HG03139 (cell line): ENCODE data around the gene DIO3.

Experiments used
- ATAC-seq: cut with Tn5 transposase; IDR thresholded peaks from one replicate; pipeline ENCODE4 v1.9.1; 2021; ENCODE audit not compliant: unreplicated experiment

The DIO3 gene

DNA sequence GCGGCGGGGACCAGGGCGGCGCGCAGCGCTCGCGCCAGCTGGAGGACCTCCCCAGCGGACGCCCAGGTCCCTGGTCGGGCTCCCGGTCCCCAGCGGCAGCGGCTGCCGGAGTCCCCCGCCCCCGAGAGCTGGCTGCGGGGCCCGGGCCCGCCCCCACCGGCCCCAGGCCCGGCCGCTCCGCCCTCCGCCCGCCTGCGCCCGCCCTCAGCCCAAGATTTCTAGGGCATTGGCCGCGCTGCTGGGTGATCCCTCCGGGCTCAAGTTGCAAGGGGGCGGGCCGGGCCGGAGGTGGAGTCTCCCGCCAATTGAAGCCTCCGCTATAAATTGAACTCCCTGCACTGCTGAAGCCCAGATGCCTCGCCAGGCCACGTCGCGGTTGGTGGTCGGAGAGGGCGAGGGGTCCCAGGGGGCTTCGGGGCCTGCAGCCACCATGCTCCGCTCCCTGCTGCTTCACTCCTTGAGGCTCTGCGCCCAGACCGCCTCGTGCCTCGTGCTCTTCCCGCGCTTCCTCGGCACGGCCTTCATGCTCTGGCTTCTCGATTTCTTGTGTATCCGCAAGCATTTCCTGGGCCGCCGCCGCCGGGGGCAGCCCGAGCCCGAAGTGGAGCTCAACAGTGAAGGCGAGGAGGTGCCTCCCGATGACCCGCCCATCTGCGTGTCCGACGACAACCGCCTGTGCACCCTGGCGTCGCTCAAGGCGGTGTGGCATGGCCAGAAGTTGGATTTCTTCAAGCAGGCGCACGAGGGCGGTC, at the start of gene DIO3:
Gene DIO3 (plus strand): TSS at position 351 of the 752 bp plus-strand sequence.
- no peak for ATAC-seq

DNA sequence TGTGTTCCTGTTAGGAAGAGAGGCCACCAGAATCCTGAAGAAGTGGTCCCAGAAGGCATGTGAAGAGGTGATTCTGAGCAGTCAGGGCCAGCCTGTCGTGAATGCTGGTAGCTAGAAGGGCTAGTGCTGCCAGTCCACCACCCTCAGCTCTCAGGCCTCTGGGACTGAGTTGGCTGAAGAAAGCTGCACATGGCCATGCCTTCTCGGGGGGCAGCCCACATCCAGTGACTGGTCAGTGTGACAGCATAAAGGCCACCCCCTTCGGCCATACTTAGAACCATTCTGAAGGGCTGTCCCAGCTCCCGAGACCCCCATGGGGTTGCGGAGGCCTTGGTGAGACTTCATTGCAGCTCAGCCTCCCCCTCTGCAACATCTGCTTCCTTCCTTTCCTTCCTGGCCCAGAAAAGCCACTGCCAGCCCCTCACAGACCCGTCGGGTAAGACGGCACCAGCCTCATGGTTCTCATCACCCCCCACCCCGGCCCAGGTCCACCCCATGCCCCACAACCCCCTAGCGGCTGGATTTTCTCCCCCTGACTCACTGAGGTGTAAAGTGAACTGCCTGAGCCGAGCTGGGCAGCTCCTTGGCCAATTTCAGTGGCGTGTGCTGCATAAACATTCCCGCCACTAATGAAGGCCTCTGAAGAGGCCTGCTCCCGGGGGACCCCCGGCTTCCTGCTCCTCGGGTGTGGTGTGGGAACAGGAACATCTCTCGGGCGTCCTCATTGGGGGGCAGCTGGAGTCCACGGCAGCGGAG, 49.5 kb upstream of the DIO3 start:
- ATAC-seq, result no peak

DNA sequence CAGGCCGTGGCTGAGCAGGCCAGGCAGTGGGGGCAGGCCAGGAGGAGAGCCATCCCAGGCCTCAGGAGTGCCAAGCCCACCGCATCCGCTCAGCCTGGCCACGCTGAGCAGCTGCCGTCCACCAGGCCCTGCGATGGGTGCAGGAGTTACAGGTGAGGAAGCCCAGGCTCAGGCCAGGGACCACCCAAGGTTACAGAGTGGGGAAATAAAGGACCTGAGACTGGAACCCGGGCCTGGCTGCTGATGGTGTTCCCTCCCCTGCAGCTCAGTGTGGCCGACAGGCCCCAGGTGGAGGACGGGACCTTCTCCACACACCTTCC, 49.0 kb upstream of the DIO3 start:
- ATAC-seq, result no peak

DNA sequence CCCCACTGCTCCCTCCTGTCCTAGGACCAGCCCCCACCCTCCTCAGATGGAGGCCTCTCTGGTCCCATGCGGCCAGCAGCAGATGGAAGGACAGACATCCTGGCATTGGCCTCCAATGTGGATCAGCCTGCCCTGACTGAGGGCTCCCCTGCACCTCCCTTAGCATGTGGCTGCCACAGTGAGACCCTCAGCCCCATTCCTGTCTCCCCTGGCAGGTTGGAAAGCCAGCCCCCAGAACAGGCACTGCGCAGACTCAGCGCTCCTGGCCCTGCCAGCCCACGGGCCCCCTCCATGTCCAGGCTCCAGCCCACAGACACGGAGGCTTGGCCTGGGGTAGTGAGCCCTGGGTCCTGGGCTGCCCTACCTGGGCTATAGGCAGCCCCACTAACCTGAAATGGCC, 47.2 kb upstream of the DIO3 start:
- ATAC-seq, result no peak

DNA sequence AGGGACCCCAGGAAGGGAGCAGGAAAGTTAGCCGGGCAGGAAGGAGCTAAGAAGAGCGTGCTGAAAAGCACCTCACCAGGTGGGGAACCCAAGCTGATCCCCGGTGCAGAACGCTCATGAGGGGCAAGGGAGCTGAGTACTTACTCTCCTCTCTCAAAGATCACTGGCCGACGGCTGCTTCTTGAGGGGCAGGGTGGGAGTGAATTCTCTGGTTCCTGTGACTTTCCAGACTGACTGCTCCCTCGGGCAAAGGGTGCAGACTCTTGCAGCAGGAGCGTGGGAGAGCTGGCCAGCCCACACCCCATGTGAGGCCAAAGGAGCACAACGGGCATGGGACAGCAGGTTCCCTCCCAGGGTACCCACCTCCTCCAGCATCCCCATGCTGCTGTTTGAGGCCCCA, 44.9 kb upstream of the DIO3 start:
- no peak for ATAC-seq

DNA sequence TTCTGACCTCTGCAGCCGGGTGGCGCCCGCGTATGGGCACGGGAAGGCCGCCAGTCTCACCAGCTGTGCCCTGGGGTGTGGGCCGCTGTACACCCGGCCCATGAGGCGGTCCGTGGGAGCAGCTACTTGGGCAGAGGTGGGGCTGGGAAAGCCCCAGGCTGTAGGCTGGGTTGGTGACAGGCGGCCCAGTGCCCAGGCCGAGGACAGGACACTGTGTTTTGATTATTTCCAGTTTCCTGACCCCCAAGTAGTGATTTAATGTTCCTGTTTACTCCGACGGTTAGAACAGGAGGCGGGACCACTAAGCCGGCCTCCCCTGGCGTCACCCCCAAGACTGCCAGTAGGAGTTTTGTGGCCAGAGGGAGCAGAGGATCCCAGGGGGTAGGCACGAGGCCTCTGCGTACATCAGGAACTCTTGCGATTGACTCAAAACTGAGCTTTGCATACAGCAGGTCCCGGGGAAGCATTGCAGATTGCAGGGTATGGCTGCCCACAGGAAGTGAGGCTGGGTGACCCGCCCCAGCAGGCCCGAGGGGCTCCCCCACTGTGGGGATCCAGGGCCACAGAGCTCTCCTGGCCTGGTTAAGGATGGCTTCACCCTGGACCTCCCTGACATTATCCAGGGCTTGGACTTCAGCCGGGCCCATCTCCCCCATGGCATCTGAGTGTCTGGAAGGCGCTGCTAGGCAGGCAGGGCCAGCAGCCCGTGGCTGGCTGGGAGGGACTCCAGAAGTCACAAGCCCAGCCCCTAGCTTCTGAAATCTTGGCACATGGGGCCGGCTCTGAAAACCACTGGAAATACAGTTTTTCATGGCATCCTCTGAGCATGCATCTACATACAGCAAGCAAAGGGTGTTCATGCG, 42.5 kb upstream of the DIO3 start:
- ATAC-seq, result no peak

DNA sequence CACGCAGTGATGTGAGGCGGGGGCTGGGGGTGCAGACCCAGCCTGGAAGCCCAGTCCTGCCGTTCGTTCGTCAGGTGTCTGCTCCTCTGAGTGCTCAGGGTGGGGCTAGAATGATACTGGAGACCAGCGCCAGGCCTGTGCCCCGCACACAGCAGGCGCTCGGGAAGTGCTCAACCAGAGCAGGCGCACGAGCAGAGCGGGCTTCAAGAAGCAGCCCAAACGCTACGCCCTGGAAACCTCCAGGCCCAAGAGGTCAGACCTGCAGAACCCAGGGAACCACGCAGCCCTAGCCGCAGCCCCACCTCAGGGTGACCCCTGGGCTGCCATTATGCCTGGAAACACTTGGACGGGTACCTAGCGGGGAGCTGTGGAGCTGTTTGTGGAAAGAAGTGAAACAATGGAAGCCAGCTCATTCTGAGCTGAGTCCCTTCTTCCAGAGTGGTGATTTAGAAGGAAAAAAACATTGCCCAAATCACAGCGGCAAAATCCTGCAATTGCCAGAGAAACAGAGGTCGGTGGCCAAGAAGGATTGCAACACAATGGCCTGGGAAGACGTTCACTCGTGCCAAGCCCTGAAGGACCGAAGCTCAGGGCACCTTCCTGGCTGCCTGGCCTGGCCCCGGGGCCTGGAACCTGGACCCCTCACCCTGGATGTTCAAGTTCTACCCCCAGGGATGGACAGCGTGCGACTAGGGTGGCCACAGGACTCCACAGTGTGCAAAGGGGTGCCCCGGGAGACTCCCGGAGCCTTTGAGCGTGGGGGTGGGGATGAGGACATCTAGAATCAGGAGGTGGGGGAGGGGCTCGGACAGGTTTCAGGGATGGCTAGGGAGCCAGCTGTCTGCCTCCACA, 40.4 kb upstream of the DIO3 start:
- ATAC-seq, result no peak

DNA sequence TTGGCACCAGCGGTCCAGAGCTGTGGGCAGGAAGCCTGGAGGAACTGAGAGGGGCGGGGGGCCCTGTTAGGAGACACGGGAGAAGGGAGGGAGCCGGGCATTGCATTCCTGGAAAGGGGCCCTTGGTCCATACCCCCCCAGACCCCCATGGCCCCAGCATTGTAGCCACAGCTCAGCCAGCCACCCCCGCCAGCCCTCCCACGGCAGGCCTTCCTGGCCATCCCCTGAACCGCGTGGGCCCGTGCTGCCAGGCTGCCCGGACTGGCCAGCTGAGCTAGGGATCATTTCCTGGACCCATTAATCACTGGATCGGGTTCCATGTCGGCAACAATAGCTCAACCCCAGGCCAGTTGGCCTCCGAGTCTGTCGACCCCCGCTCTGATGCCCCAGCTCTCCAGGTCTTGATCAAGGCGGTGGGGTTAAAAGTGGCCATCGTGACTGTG, 39.8 kb upstream of the DIO3 start:
- ATAC-seq, result no peak

DNA sequence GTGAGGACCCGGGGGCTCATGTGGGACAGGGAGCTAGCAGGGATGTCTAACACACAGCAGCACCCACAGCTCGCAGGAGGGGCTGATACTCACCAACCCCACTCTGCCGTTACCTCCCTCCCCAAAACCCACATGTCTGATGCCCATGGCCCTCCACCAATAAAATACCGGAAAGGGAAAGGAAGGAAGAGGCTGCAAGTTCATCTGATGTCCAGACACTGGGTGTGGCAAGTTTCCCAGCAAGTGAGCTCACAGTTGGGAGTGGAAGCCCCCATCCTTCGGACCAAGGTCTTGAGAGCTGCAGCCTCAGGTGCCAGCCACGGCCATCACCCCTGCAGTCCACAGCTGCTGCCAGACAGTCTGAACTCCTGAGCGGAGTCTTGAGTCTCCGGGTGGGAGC, 39.3 kb upstream of the DIO3 start:
- ATAC-seq, result no peak

DNA sequence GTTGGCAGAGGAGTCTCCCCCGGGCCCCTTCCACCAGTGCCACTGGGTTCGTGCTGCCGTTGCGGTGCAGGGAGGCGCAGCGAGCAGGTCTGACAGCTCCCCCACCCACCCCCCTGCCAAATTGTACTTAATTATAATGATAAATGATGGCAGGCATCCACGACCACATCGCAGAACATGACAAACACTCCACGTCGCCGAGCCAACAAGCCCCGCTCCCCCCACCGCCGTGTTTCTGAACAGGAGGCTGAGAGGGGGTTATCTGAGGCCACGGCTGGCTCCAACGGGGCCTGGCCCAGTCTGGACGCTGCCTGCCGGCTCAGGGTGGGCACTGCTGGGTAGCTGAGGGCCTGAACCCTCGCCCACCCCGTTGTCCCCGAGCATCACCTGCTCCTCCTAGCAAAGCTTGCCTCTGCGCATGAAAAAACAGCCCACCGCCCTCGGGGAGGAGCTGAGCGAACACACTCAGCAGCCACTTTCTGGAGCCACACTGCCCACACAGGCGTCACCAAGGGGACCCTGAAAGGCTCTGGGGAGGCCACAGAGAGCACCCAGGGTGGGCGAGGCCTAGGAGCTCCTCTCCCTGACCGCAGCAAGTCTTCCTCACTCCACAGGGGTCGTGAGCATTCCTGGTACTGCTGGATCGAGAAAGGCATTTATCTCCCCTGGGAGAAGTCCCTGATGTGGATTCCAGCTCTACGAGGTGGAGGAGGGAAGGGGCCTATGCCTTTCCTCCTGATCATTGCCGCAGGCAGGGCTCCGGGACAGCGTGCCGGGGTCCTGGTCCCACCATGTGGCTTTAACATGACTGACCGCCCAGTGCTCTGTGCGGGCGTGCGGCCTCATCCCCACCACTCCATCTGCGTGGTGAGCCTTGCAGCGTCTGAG, 35.4 kb upstream of the DIO3 start:
- no peak for ATAC-seq

DNA sequence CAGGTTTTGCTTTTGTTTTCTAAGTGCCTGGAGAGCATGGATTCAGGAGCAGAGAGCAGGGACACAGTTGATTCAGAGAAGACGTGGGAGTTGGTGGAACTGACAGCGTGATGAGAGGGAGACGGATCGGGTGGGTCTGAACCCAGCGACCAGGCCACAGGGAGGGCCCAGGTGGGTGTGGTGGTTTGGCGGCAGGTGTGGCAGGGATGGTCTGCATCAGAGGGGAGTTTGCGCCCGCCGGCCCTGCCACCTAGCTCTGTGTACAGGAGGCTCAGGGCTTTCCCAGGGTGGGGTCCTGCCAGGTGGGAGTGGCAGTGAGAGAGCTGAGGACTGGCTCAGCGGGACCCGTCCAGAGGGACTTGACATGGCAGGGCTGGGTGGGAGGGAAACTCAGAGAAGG, 33.3 kb upstream of the DIO3 start:
- ATAC-seq, result no peak

DNA sequence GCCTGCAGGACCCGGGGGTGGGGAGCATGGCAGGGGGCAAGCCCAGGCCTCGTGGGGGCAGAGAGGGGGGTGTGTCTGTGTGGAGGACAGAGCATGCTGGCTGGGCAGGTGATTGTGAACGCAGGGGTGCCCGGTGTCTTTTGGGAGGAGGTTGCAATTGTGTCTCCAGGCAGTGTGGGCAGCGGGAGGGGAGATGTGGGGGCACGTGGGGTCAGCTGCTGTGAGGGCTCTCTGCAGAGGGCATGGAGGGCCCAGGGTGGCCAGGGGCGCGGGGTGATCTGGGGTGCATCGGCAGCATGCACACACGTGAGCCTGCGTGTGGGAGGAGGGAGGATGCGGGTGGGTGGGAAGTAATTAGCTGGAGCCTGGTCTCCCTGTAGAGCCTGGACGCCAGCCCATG, 32.2 kb upstream of the DIO3 start:
- ATAC-seq, result no peak

DNA sequence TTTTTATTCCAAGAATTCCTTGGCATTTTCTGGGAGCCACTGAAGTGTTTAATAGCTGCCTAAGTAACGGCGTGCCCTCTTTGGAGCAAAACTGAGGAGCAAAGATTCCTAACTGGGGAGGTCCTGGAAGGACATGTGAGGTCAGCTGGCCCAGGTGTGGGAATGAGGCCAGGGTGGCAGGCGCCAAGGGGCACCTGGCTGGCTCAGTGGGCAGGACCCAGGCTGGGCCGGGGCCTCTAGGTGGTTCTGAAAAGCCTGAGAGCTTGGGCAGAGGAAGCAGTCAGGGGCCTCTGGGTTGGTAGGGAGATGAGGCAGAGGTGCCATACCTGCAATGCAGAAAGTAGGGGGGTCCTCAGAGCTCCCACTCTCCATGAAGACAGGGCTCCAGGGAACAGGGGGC, 27.1 kb upstream of the DIO3 start:
- ATAC-seq, result no peak

DNA sequence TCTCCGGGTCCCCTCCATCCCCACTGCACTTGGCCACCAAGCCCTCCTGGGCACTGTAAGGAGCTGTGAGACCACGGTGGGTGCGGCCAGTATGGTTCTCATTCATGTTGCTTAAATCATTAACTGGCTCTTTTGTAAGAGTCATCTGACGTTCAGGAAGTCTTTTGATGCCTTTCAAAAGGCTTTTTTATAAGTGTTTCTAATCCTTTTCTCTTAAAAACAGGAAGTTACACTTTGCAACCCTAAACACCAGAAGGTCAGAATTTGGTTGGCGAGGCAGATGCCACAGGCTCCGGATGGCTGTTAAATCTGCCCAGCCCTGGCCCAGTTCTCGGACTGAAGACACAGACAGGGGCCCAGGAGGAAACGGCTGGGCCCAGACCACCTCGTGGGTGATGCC, 26.1 kb upstream of the DIO3 start:
- ATAC-seq, result no peak

DNA sequence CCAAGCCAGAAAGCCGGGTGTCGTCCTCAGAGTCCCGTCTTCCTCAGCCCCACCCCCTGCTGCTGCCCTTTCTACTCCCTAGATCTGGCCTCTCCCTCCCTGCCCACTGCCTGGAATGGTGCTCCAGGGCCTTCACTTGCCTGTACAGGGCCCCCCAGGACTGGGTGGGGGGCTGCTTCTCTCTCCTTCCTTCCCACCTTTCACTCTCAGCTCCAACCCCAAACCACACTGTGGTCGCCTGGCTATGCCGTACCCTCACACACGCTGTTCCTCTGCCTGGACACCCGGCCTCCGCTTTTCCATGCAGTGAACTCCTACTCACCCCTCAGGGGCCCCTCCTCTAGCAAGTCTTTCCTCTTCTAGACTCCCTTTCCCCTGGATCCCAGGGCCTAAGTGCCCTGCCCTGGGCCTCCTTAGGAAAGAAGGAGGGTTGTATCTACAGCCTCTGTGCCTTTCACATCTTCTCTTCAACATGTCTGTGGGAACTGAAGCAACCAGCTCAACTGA, 25.5 kb upstream of the DIO3 start:
- no peak for ATAC-seq

DNA sequence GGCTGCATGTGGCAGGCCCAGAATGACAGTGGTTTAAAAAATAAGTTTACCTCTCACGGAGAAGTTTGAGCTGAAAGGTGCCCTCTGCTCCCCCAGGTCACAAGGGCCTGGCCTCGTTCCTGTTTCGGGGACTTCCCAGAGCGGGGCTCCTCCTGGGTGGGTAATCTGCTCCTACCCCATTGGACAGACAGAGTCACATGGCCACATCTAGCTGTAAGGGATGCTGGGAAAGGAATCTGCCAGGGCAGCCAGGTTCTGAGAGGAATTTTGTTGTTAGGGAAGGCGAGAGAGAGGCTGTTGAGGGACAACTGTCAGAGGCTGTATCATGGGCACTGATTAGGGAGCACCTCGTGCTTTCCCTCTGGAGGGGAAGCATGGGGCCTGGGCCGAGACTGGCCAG, 24.0 kb upstream of the DIO3 start:
- ATAC-seq, result no peak

DNA sequence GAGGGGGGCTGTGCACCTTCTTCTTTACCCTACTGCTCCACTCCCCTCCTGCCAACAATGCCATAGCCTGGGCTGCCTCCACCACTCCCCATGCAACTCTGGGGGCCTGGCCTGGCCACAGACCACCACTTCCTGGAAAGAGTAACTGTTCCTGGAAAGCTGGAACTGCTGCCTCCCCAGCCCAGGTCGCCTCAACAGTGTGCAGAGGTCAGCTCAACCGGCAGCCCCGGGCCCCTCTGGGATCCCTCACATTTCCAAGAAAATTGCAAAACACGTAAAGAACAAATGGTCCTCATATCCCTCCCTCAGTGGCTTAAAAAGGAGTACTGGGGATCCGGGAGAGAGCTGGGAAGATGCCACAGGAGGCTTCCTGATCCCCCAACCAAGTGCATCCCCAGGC, 22.4 kb upstream of the DIO3 start:
- ATAC-seq, result no peak

DNA sequence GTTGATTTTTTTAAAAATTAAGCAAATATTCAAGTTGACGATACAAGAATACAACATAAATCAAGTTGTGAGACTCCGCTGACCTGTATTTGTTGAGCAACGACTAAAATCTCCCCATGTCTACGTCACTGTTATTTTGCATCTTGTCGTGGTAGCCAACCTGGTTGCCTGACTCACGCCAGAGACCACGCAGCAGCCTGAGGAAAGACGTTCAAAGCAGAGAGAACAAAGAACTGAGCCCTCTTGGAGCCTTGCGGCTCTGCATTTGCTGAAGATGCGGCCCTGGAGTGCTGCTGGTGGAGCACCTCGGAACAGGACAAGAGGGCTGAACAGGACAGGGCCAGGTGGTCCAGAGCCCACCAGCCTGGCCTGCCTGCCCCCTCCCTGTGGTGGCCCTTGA, 21.4 kb upstream of the DIO3 start:
- no peak for ATAC-seq
